ENCODE measurements around the gene MAN2A2.

The MAN2A2 gene

GRCh38 chr15:90970274-90970673, 67.2 kb downstream of the MAN2A2 start:
- no peak for DNase-seq

- no peak for DNase-seq
Observed at GRCh38 chr15:90972133-90972532, 69.0 kb downstream of the MAN2A2 start.
